NB4 (cell line): ENCODE data around the gene BUD13.
"Not testable (repeated sequence)": the region's sequence is repeated elsewhere in the genome, so short reads cannot be mapped to it uniquely, and the experiment has no call there.

Experiments used
- CTCF ChIP-seq: IDR thresholded peaks from one replicate; pipeline ENCODE4 v1.5.1; 2012; ENCODE audit warnings: low read depth, low read length
- POLR2A ChIP-seq: IDR thresholded peaks from 2 replicates; pipeline ENCODE4 v1.6.1; 2011; ENCODE audit warnings: mild to moderate bottlenecking; ENCODE audit not compliant: insufficient read length; ENCODE audit errors: extremely low read depth

GRCh38 chr11:116756044-116756443, 16.7 kb downstream of the BUD13 start:
- TF ChIP-seq POLR2A, CTCF: not testable (repeated sequence)
